ENCODE measurements around the gene RGS12.

Gene RGS12

DNA sequence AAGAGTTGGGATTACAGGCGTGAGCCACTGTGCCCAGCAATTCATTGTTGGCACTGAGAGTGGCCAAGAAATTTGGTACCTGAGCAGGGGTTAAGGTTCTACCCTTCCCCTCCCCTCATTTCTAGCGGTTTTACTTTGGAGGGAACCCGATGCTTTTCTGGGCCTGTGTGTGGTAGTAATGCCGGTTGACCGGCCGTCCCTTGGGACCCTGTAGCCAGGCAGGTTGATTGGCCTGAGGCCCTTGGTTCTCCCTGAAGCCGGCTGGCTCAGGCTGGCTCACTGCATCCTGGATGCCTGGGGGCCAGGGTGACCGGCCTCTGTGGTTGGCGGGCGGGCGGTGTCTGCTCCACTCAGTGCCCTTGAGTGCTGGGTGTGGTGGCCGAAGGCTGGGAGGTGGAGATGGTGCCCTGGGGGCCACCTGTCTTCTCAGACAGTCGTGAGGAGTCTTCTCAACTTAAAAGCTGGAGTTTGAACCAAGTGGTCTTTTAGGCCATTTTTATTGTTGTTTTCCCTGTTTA, 45.6 kb downstream of the RGS12 start:
- TF ChIP-seq, protein P1, sequence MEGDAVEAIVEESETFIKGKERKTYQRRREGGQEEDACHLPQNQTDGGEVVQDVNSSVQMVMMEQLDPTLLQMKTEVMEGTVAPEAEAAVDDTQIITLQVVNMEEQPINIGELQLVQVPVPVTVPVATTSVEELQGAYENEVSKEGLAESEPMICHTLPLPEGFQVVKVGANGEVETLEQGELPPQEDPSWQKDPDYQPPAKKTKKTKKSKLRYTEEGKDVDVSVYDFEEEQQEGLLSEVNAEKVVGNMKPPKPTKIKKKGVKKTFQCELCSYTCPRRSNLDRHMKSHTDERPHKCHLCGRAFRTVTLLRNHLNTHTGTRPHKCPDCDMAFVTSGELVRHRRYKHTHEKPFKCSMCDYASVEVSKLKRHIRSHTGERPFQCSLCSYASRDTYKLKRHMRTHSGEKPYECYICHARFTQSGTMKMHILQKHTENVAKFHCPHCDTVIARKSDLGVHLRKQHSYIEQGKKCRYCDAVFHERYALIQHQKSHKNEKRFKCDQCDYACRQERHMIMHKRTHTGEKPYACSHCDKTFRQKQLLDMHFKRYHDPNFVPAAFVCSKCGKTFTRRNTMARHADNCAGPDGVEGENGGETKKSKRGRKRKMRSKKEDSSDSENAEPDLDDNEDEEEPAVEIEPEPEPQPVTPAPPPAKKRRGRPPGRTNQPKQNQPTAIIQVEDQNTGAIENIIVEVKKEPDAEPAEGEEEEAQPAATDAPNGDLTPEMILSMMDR (IDR thresholded peaks at IDR 0.05) = no peak

DNA sequence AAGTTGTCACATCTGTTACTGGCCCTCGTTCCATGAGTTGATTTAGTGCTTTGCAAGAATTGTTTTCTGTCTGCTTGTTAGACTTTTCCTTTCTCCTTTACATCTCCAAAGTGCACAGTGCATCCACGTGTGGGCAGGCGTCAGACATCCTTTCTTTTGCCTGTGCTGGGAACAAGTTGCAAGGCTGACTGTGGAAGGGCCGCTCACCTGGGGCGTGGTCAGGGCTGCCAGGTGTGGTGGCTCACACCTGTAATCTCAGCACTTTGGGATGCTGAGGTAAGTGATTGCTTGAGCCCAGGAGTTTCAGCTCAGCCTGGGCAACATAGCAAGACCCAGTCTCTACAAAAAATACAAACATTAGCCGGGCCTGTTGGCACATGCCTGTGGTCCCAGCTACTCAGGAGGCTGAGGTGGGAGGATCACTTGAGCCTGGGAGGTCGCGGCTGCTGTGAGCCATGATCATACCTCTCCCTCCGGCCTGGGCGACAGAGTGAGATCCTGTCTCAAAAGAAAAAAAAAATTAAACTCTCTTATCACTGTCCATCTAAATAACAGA, 46.2 kb downstream of the RGS12 start:
- TF ChIP-seq, protein P1 (IDR thresholded peaks at IDR 0.05) = no peak

DNA sequence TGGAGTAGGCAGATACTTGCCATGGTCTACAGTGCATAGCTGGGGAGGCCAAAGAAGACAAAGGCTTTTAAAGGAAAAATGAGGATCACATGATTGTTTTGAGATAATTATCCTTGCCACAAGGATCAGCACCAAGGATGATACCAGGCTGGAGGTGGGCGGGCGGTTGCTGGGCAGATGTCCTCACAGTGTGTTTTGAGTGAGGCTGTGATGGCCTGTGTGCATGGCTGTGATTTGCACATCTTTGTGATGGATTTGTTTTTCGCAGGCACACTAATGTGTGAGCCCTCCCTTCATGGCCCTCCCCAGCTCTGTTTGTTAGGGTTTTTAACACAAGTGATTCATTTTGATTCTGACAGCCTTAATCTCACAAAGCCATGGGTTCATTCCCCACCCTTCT, 46.8 kb downstream of the RGS12 start:
- TF ChIP-seq, protein P1 (IDR thresholded peaks at IDR 0.05) = no peak

- TF ChIP-seq, protein P1 (IDR thresholded peaks at IDR 0.05) = no peak
Measured at GRCh38 chr4:3340038-3340699, 47.3 kb downstream of the RGS12 start.

DNA sequence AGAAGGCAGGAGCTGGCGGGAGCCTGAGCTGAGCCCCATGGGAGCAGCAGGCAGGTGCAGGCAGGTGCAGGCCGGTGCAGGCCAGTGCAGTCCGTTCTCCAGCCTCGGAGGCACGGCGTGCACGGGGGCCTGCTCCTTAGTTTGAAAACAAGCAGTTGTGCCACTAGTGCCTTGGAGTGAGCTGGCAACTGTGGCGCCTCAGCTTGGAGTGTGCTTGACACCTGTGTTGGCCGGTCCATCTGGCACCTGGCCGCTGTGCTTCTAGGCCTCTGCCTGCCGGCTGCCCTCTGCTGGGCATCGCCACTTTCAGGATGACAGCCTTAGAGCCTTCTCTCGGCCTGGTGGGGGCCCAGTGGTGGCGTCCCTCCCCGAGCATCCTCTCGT, 47.9 kb downstream of the RGS12 start:
- TF ChIP-seq, protein P1 (IDR thresholded peaks at IDR 0.05) = peak; percentile 73

DNA sequence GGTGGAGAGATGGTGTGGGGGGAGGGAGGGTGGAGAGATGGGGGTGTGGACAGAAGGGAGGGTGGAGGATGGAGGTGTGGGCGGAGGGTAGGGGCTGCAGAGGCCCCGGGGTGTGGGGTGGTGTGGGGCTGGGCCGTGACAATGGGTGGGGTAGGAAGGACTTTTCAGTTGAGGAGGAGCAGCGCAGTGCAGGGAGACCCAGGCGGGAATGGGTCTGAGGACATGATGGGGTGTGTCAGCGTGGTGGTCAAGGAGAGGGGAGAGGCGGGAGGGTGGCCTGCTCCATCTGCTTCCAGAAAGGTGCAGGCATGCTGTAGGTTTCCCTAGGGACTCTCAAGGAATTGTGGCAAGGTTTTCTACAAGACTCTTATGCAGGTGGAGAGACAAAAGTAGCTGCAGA, 48.9 kb downstream of the RGS12 start:
- TF ChIP-seq, protein P1 (IDR thresholded peaks at IDR 0.05) = no peak

- TF ChIP-seq, protein P1 (IDR thresholded peaks at IDR 0.05) = no peak
Measured at GRCh38 chr4:3342182-3342854, 49.5 kb downstream of the RGS12 start.

Measured in LNCAP (cell line).